Measurements from ENCODE around the gene SEMA5A. TPM values are rescaled to one million over a fixed set of nuclear protein-coding genes. Genes with fewer than 3 reads are reported as not detected.

SEMA5A gene
- total and polyA plus RNA-seq, 2 of the 13 experiments (the other 11 are each of a cell fraction or from before 2014, with no cell fraction given) = 0.01 TPM; not detected in 1

GRCh38 chr5:9331372-9331771 is 214.5 kb downstream of the SEMA5A start (continued):
- TF ChIP-seq YEATS4 (CRISPR knock-in tag; IDR thresholded peaks at IDR 0.05; ENCODE audit: borderline replicate concordance) = no peak
- TF ChIP-seq ZNF75D (CRISPR knock-in tag; IDR thresholded peaks at IDR 0.05; ENCODE audit: borderline replicate concordance) = no peak
- no peak for TF ChIP-seq ZNF230 (CRISPR knock-in tag; IDR thresholded peaks at IDR 0.05)

GRCh38 chr5:9329125-9329524 is 216.8 kb downstream of the SEMA5A start:
- no peak for FAIRE-seq
- Histone ChIP-seq H2AFZ (ENCODE audit: low read length) (no peak overlapping the region), H3K9me3 (ENCODE audit: low read length) (no peaks in the 10 kb centered on the region; the same call in 1 of the 2 replicates), H3K79me2 (ENCODE audit: insufficient read depth, low read length) (no peaks in the 10 kb centered on the region), H3K27ac (ENCODE audit: extremely low read length, insufficient read depth, low read length) (no peak overlapping the region), H3K4me1 (ENCODE audit: insufficient read depth, low read length) (no peaks in the 10 kb centered on the region), H3K4me3 (replicated peaks in 1 of 3; ENCODE audit: insufficient read depth in 1 of 3, low read depth in 2 of 3, low read length in 3 of 3) (no peak overlapping the region), H3K9ac (ENCODE audit: insufficient read depth, low read depth, low read length) (no peak overlapping the region), H3K27me3 (ENCODE audit: control insufficient read depth in 1 of 2, insufficient read depth in 2 of 2, low read length in 2 of 2) (no peaks in the 10 kb centered on the region), H3K36me3 (replicated peaks in 1 of 2; ENCODE audit: control insufficient read depth in 1 of 2, insufficient read depth in 2 of 2, low read length in 2 of 2) (no peaks in the 10 kb centered on the region), H3K4me2 (ENCODE audit: low read depth, low read length) (no peak overlapping the region), H4K20me1 (ENCODE audit: insufficient read depth, low read length) (no peaks in the 10 kb centered on the region)
- ChIA-PET CTCF (ENCODE audit: low intra/inter-chr PET ratio, low total read pairs) (no interaction called here), POLR2A (no interaction called here)
- in situ Hi-C loops (cut with HindIII; ENCODE audit: extremely low pct_ligation_motif_present, low pct_unique_long_range_greater_than_20kb) = no loop called here
- intact Hi-C loops (cut with micrococcal nuclease; ENCODE audit: unreplicated experiment) = no loop called here
- DNase-seq (ENCODE audit: low spot score) = no peak
- WGBS (ENCODE audit: low lambda C conversion rate) = 15% methylated on average over 4 of the region's 4 CpGs
- no TSS peak for BruUV-seq (replicated peaks)
- no peak for ATAC-seq
- no peak for TF ChIP-seq ZXDC (CRISPR knock-in tag; IDR thresholded peaks at IDR 0.05)
- no peak for TF ChIP-seq HNRNPUL1 (IDR thresholded peaks at IDR 0.05; ENCODE audit: low read depth, low read length)
- TF ChIP-seq FIP1L1 (IDR thresholded peaks at IDR 0.05; ENCODE audit: borderline replicate concordance, insufficient read depth, low read depth, low read length) = no peak
- TF ChIP-seq ZNF747 (CRISPR knock-in tag; IDR thresholded peaks at IDR 0.05; ENCODE audit: borderline replicate concordance) = no peak
- TF ChIP-seq ZNF775 (CRISPR knock-in tag; IDR thresholded peaks at IDR 0.05; ENCODE audit: borderline replicate concordance) = no peak
- no peak for TF ChIP-seq ZNF878 (CRISPR knock-in tag; IDR thresholded peaks at IDR 0.05)
- no peak for TF ChIP-seq DMTF1 (CRISPR knock-in tag; IDR thresholded peaks at IDR 0.05)
- no peak for TF ChIP-seq E2F5 (CRISPR knock-in tag; conservative IDR thresholded peaks at IDR 0.05)
- no peak for TF ChIP-seq ZMAT5 (CRISPR knock-in tag; IDR thresholded peaks at IDR 0.05; ENCODE audit: borderline replicate concordance, low read depth)
- TF ChIP-seq ZKSCAN8 (CRISPR knock-in tag; IDR thresholded peaks at IDR 0.05; ENCODE audit: borderline replicate concordance) = no peak
- no peak for TF ChIP-seq SP2 (CRISPR knock-in tag; IDR thresholded peaks at IDR 0.05)
- no peak for TF ChIP-seq SOX6 (IDR thresholded peaks at IDR 0.05)
- no peak for TF ChIP-seq SOX6 (CRISPR knock-in tag; IDR thresholded peaks at IDR 0.05)
